ENCODE measurements around the gene ZNF549.

The ZNF549 gene

DNA sequence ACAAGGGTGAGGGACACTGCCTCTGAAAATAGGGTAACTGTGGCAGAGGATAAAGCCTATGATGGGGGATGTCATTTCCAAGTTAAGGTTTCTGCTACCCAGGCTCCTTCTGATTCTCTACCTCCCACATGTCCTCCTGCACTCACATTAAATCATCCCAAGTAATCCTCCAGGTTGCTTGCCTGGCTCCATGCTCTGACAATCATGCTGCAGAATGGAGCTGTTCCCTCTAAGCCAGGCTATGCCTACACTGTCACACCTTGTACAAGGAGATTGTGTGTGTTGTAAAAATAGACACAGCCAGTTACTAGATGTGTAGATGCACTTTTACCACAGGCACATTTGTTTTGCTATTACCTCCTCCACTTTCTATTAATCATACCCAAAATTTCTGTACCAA lies 43.6 kb downstream of the ZNF549 start:
- Histone ChIP-seq H3K36me3 (ENCODE audit: control insufficient read depth in 2 of 2, insufficient read depth in 1 of 2, low read length in 2 of 2) (peaks cover 23 to 46% of the 10 kb centered on the region in 2 experiments), H3K27ac (ENCODE audit: extremely low read depth, low read depth, low read length) (no peak overlapping the region), H3K4me1 (ENCODE audit: control insufficient read depth, insufficient read depth, low read length) (no peaks in the 10 kb centered on the region), H3K4me3 (ENCODE audit: low read depth, low read length) (no peak overlapping the region), H3K9me3 (ENCODE audit: control insufficient read depth, insufficient read depth, low read depth, low read length) (peaks cover 3% of the 10 kb centered on the region)
- CTCF ChIA-PET: no interaction called here
- POLR2A ChIA-PET: no interaction called here
- TF ChIP-seq ZNF529 (tag by site-specific recombination; IDR thresholded peaks at IDR 0.05; ENCODE audit: insufficient replicate concordance): no peak

GRCh38 chr19:57572415-57572947 lies 45.3 kb downstream of the ZNF549 start:
- Histone ChIP-seq H3K4me3 (ENCODE audit: low read depth, low read length) (no peak overlapping the region), H3K27ac (ENCODE audit: extremely low read depth, low read depth, low read length) (no peak overlapping the region), H3K9me3 (ENCODE audit: control insufficient read depth, insufficient read depth, low read depth, low read length) (peaks cover 5% of the 10 kb centered on the region), H3K36me3 (ENCODE audit: control insufficient read depth in 2 of 2, insufficient read depth in 1 of 2, low read length in 2 of 2) (peaks cover 23 to 63% of the 10 kb centered on the region in 2 experiments), H3K4me1 (ENCODE audit: control insufficient read depth, insufficient read depth, low read length) (no peaks in the 10 kb centered on the region)
- peak; percentile 94; the same call in 1 of the 2 replicates for TF ChIP-seq TRIM28 (IDR thresholded peaks at IDR 0.05; ENCODE audit: borderline replicate concordance, low read length)
- TF ChIP-seq ZXDB (tag by site-specific recombination; IDR thresholded peaks at IDR 0.05): no peak
- no peak for TF ChIP-seq ZNF571 (tag by site-specific recombination; IDR thresholded peaks at IDR 0.05)
- peak; percentile 99 for TF ChIP-seq SETDB1 (IDR thresholded peaks at IDR 0.05; ENCODE audit: insufficient read length, low read length)
- peak; percentile 83 for TF ChIP-seq ZNF274 (IDR thresholded peaks at IDR 0.05; ENCODE audit: low read length)
- peak; percentile 90; the same call in 1 of the 2 replicates for TF ChIP-seq ZNF274 (tag by site-specific recombination; IDR thresholded peaks at IDR 0.05; ENCODE audit: borderline replicate concordance)
- CTCF ChIA-PET: no interaction called here
- POLR2A ChIA-PET: no interaction called here

DNA sequence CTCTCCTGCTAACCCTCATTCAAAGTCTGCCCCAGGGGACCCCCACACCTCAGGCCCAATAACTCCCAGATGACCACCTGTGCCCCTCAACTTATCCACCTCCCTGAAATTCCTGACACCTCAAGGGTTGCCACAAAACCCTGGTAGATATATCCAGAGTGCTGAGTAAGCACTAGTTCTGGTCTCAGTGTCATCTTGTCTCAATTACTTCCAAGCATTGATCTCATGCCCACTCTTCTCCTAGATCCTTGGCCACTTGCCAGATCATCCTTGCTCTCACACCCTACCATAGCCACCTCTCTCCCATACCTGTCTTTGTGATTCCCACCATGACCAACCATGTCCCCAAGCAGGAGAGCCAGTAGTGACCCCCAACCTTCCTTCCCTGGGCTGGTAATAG lies 49.5 kb downstream of the ZNF549 start:
- CTCF ChIA-PET: no interaction called here
- H3K27ac ChIP-seq (ENCODE audit: extremely low read depth, low read depth, low read length): no peak overlapping the region
- H3K4me1 ChIP-seq (ENCODE audit: control insufficient read depth, insufficient read depth, low read length): no peaks in the 10 kb centered on the region
- H3K9me3 ChIP-seq (ENCODE audit: control insufficient read depth, insufficient read depth, low read depth, low read length): peaks cover 8% of the 10 kb centered on the region
- H3K4me3 ChIP-seq (ENCODE audit: low read depth, low read length): no peak overlapping the region
- peaks cover 23 to 62% of the 10 kb centered on the region in 2 experiments for H3K36me3 ChIP-seq (ENCODE audit: control insufficient read depth in 2 of 2, insufficient read depth in 1 of 2, low read length in 2 of 2)
- POLR2A ChIA-PET: no interaction called here
- TF ChIP-seq ZNF791 (tag by site-specific recombination; IDR thresholded peaks at IDR 0.05) (no peak), FEZF1 (tag by site-specific recombination; IDR thresholded peaks at IDR 0.05) (no peak), HOXA7 (CRISPR knock-in tag; IDR thresholded peaks at IDR 0.05; ENCODE audit: borderline replicate concordance) (no peak), ZNF221 (tag by site-specific recombination; IDR thresholded peaks at IDR 0.05; ENCODE audit: borderline replicate concordance) (no peak), ZNF114 (tag by site-specific recombination; IDR thresholded peaks at IDR 0.05) (no peak), ZNF654 (tag by site-specific recombination; IDR thresholded peaks at IDR 0.05; ENCODE audit: low read depth) (no peak), ZNF544 (tag by site-specific recombination; IDR thresholded peaks at IDR 0.05) (no peak), ZNF768 (tag by site-specific recombination; IDR thresholded peaks at IDR 0.05) (no peak), ZNF658 (tag by site-specific recombination; IDR thresholded peaks at IDR 0.05) (no peak), ZNF37A (tag by site-specific recombination; IDR thresholded peaks at IDR 0.05) (no peak), GLI2 (tag by site-specific recombination; IDR thresholded peaks at IDR 0.05; ENCODE audit: borderline replicate concordance, low read depth) (no peak), BCL11A (tag by site-specific recombination; IDR thresholded peaks at IDR 0.05; ENCODE audit: low read depth) (no peak), REPIN1 (tag by site-specific recombination; IDR thresholded peaks at IDR 0.05; ENCODE audit: low read depth) (no peak), ZNF513 (tag by site-specific recombination; IDR thresholded peaks at IDR 0.05) (no peak), PRDM2 (tag by site-specific recombination; IDR thresholded peaks at IDR 0.05; ENCODE audit: borderline replicate concordance) (no peak)
